ENCODE measurements around the gene SGTA. TPM values are rescaled to one million over a fixed set of nuclear protein-coding genes. Genes with fewer than 3 reads are reported as not detected.

SGTA gene
- polyA plus RNA-seq, 1 donor, result 41.3 TPM

DNA sequence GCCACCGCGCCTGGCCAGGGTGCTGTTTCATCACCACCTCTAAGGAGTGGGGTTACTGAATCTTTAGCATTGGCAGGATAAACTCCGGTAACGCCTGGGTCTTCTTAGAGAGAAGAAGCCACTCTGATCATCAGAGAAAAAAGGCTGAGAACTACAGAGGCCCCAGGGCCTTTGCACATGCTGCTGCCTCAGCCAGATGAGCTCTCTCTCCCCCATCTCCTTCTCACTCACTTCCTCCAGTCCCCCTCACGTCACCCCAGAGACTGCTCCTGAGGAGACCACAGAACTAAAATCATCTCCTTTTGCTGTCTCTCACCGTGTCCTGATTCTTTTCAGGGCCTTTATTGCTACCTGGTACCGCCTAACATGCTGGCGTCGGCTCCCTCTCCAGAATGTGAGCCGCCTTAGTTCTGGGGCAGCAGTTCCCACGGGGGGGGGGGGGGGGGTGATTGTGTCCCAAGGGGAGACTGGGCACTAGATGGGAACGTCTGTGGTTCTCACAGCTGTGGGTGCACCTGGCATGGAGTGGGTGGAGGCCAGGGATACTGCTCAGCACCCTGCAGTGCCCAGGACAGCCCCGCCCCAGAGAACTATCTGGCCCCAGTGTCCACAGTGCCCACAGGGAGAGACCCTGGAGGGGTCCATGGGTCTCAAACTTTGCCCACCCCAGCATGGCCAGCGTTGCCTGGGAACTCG, 56.8 kb downstream of the SGTA start:
- 33% methylated on average over 1 of the region's 15 CpGs for WGBS (ENCODE audit: insufficient coverage, low lambda C conversion rate)

DNA sequence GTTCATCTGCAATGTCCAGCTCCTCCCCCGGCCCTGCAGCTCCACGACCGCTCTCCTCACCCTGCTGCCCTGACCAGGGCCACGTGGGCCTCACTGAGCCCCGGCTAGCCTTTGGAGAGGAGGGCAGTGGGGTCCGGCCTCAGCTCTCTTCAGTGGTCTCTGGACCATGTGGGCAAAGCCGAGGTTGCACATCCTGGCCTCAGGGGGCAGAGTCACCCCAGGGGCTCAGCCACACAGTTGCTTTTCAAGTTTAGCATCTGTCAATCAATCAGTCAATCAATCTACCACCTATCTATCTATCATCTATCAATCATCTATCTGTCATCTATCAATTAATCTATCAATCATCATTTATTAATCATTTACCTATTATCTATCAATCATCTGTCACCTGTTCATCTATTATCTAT, 58.9 kb downstream of the SGTA start:
- Histone ChIP-seq H3K27ac (ENCODE audit: low read length) (no peak overlapping the region), H3K9me3 (ENCODE audit: control insufficient read depth, low read depth, low read length) (peaks cover 11% of the 10 kb centered on the region), H3K27me3 (ENCODE audit: control insufficient read depth, insufficient read depth, low read length) (peaks cover 67% of the 10 kb centered on the region), H3K4me3 (ENCODE audit: low read length) (no peak overlapping the region), H3K4me1 (ENCODE audit: control insufficient read depth, insufficient read depth, low read length) (no peaks in the 10 kb centered on the region), H3K36me3 (ENCODE audit: control insufficient read depth, insufficient read depth, low read length) (no peaks in the 10 kb centered on the region)
- DNase-seq, result no peak
- no CpG with 5 or more reads among the region's 7 CpGs for WGBS (ENCODE audit: insufficient coverage, low lambda C conversion rate)

More for the DNA sequence above, 56.8 kb downstream of the SGTA start:
- Histone ChIP-seq H3K27ac (ENCODE audit: low read length) (no peak overlapping the region), H3K4me1 (ENCODE audit: control insufficient read depth, insufficient read depth, low read length) (no peaks in the 10 kb centered on the region), H3K4me3 (ENCODE audit: low read length) (no peak overlapping the region), H3K36me3 (ENCODE audit: control insufficient read depth, insufficient read depth, low read length) (no peaks in the 10 kb centered on the region), H3K9me3 (ENCODE audit: control insufficient read depth, low read depth, low read length) (peaks cover 3% of the 10 kb centered on the region), H3K27me3 (ENCODE audit: control insufficient read depth, insufficient read depth, low read length) (peaks cover 53% of the 10 kb centered on the region)
- DNase-seq, result no peak

DNA sequence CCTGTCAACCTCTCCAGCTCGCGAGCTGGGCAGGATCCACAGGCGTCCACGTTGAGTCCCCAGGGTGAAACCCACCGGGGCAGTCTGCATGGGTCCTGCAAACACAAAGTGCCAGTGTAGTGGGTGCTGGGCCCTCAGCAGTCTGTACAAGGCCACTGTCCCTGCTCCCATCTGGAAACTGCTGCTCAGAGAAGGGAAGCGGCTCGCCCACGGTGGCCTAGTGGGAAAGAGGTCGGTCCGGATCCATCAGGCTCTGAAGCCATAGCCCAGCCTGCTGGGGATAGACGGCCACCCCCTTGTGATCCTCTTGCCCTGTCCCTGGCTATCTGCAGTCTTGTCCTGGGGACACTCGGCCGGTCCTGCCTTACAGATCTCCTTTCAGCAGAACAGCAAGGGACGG, 59.3 kb downstream of the SGTA start:
- H3K27me3 ChIP-seq (ENCODE audit: control insufficient read depth, insufficient read depth, low read length), result peaks cover 71% of the 10 kb centered on the region
- no peak for DNase-seq
- no peaks in the 10 kb centered on the region for H3K4me1 ChIP-seq (ENCODE audit: control insufficient read depth, insufficient read depth, low read length)
- no peak overlapping the region for H3K27ac ChIP-seq (ENCODE audit: low read length)
- no CpG with 5 or more reads among the region's 14 CpGs for WGBS (ENCODE audit: insufficient coverage, low lambda C conversion rate)
- peaks cover 11% of the 10 kb centered on the region for H3K9me3 ChIP-seq (ENCODE audit: control insufficient read depth, low read depth, low read length)
- H3K4me3 ChIP-seq (ENCODE audit: low read length), result no peak overlapping the region
- H3K36me3 ChIP-seq (ENCODE audit: control insufficient read depth, insufficient read depth, low read length), result no peaks in the 10 kb centered on the region

GRCh38 chr19:2723345-2723715, 59.7 kb downstream of the SGTA start:
- H3K4me3 ChIP-seq (ENCODE audit: low read length), result no peak overlapping the region
- H3K9me3 ChIP-seq (ENCODE audit: control insufficient read depth, low read depth, low read length), result peaks cover 11% of the 10 kb centered on the region
- no peaks in the 10 kb centered on the region for H3K4me1 ChIP-seq (ENCODE audit: control insufficient read depth, insufficient read depth, low read length)
- H3K27ac ChIP-seq (ENCODE audit: low read length), result no peak overlapping the region
- H3K27me3 ChIP-seq (ENCODE audit: control insufficient read depth, insufficient read depth, low read length), result peaks cover 69% of the 10 kb centered on the region
- DNase-seq, result no peak
- no peaks in the 10 kb centered on the region for H3K36me3 ChIP-seq (ENCODE audit: control insufficient read depth, insufficient read depth, low read length)
- no CpG with 5 or more reads among the region's 13 CpGs for WGBS (ENCODE audit: insufficient coverage, low lambda C conversion rate)

DNA sequence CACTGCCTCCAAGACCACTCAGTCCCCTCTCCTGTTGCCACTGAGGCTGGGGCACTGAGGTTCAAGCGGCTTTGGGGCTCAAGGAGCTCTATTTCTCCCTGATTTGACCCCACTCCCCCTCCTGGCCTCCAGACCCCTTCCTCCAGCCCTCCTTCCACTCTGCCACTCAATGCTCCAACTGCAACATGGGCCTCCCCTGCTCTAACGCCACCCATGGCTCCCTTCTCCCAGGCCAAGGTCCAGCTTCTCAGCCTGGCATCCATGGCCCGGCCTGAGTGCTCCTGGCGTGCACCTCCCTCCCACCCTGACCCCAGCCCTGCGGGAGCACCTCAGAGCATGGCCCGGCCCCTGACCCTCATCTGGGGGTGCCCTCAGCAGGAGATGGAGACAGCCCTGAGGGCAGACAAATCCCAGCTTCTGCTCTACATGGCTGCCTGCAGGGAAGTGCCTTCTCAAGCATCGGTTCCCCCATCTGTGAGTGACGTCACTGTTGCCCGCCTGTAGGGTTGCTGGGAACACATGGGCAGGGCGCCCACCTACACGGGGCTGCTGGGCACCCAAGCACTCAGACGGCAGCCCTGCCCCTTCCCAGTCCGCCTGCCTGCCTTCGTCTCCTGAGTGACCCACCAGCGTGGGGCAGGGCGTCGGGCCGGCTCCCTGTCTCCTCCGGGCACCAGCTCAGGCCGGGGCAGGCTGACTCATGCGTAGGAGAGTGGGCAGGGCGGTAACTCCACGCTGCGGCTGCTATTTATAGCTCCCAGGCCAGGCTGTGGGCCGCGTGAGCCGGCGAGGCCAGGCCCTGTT, 60.3 kb downstream of the SGTA start:
- Histone ChIP-seq H3K9me3 (ENCODE audit: control insufficient read depth, low read depth, low read length) (peaks cover 11% of the 10 kb centered on the region), H3K27ac (ENCODE audit: low read length) (no peak overlapping the region), H3K4me1 (ENCODE audit: control insufficient read depth, insufficient read depth, low read length) (no peaks in the 10 kb centered on the region), H3K36me3 (ENCODE audit: control insufficient read depth, insufficient read depth, low read length) (no peaks in the 10 kb centered on the region), H3K27me3 (ENCODE audit: control insufficient read depth, insufficient read depth, low read length) (peaks cover 66% of the 10 kb centered on the region), H3K4me3 (ENCODE audit: low read length) (no peak overlapping the region)
- DNase-seq, result no peak
- WGBS (ENCODE audit: insufficient coverage, low lambda C conversion rate), result 100% methylated on average over 1 of the region's 28 CpGs

GRCh38 chr19:2721570-2722540, 61.2 kb downstream of the SGTA start:
- H3K4me1 ChIP-seq (ENCODE audit: control insufficient read depth, insufficient read depth, low read length), result no peaks in the 10 kb centered on the region
- H3K27ac ChIP-seq (ENCODE audit: low read length), result no peak overlapping the region
- H3K36me3 ChIP-seq (ENCODE audit: control insufficient read depth, insufficient read depth, low read length), result no peaks in the 10 kb centered on the region
- H3K27me3 ChIP-seq (ENCODE audit: control insufficient read depth, insufficient read depth, low read length), result peaks cover 57% of the 10 kb centered on the region
- H3K4me3 ChIP-seq (ENCODE audit: low read length), result no peak overlapping the region
- DNase-seq, result no peak
- WGBS (ENCODE audit: insufficient coverage, low lambda C conversion rate), result no CpG with 5 or more reads among the region's 39 CpGs
- H3K9me3 ChIP-seq (ENCODE audit: control insufficient read depth, low read depth, low read length), result peaks cover 16% of the 10 kb centered on the region

DNA sequence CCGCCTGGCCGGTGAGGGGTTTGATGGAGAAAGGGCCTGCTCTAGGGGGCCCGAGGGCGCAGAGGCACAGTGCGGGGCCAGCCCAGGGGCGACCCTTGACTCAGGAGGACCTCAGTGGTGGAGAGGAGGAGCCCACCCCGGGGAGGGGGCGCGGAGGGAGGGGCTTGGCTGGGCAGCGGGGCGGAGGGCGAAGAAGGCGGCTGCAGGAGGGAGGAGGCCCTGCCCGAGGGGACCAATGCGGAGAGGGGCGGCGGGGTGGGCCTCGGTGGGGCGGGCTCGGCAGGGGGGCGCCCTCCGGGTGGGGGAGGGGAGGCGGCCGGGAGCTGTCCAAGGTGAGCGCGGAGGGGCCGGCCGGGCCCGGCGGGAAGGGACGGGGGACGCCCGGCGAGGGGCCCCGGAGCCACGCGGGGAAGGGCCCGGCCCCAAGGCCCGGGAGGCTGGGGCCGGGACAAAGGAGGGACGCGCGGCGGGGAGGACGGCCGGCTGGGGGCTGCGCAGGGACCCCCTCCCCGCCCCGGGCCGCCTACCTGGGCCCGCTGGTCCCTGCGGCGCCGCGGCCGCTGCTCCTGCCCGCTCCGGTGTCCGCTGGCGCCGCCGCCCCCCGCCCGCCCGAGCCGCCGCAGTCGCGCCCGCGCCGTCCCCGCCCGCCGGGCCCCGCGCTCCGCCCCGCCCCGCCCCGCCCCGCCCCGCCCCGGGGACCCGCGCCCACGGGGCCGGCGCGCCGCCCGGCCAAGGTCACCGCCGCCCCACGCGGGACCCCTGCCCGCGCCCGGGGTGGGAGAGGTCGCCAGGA, 62.1 kb downstream of the SGTA start, which contains the start of gene DIRAS1:
DIRAS1 (minus strand) TSS at position 596 of the 793 bp plus-strand sequence. CDS start 3,566 bp downstream, outside the sequence.
- Histone ChIP-seq H3K4me1 (ENCODE audit: control insufficient read depth, insufficient read depth, low read length) (no peaks in the 10 kb centered on the region), H3K36me3 (ENCODE audit: control insufficient read depth, insufficient read depth, low read length) (no peaks in the 10 kb centered on the region), H3K27ac (ENCODE audit: low read length) (no peak within 1 kb of the TSS), H3K4me3 (ENCODE audit: low read length) (no peak within 1 kb of the TSS), H3K27me3 (ENCODE audit: control insufficient read depth, insufficient read depth, low read length) (peaks cover 48% of the 10 kb centered on the region), H3K9me3 (ENCODE audit: control insufficient read depth, low read depth, low read length) (peaks cover 20% of the 10 kb centered on the region)
- WGBS (ENCODE audit: insufficient coverage, low lambda C conversion rate), result no CpG with 5 or more reads among the region's 100 CpGs
- DNase-seq, result no peak

- H3K4me3 ChIP-seq (ENCODE audit: low read length), result no peak overlapping the region
Observed at GRCh38 chr19:2719920-2720776, 62.9 kb downstream of the SGTA start.

GRCh38 chr19:2719232-2719735, 63.8 kb downstream of the SGTA start:
- H3K36me3 ChIP-seq (ENCODE audit: control insufficient read depth, insufficient read depth, low read length), result no peaks in the 10 kb centered on the region
- WGBS (ENCODE audit: insufficient coverage, low lambda C conversion rate), result no CpG with 5 or more reads among the region's 7 CpGs
- H3K27me3 ChIP-seq (ENCODE audit: control insufficient read depth, insufficient read depth, low read length), result peaks cover 47% of the 10 kb centered on the region
- H3K27ac ChIP-seq (ENCODE audit: low read length), result no peak overlapping the region
- no peak overlapping the region for H3K4me3 ChIP-seq (ENCODE audit: low read length)
- no peak for DNase-seq
- no peaks in the 10 kb centered on the region for H3K4me1 ChIP-seq (ENCODE audit: control insufficient read depth, insufficient read depth, low read length)
- peaks cover 32% of the 10 kb centered on the region for H3K9me3 ChIP-seq (ENCODE audit: control insufficient read depth, low read depth, low read length)

More at GRCh38 chr19:2719920-2720776, 62.9 kb downstream of the SGTA start:
- Histone ChIP-seq H3K4me1 (ENCODE audit: control insufficient read depth, insufficient read depth, low read length) (no peaks in the 10 kb centered on the region), H3K36me3 (ENCODE audit: control insufficient read depth, insufficient read depth, low read length) (no peaks in the 10 kb centered on the region), H3K27ac (ENCODE audit: low read length) (no peak overlapping the region), H3K9me3 (ENCODE audit: control insufficient read depth, low read depth, low read length) (peaks cover 28% of the 10 kb centered on the region), H3K27me3 (ENCODE audit: control insufficient read depth, insufficient read depth, low read length) (peaks cover 48% of the 10 kb centered on the region)
- DNase-seq, result no peak
- no CpG with 5 or more reads among the region's 37 CpGs for WGBS (ENCODE audit: insufficient coverage, low lambda C conversion rate)
